GM12874 (cell line): ENCODE measurements around the gene ARHGAP8.

ENCODE experiments used
- TF ChIP-seq, protein P1 (sequence below): IDR thresholded peaks from 2 replicates; pipeline ENCODE4 v1.5.1; 2011; ENCODE audit warnings: low read depth, mild to moderate bottlenecking, control low read depth, low read length, moderate library complexity; ENCODE audit not compliant: insufficient read depth

ARHGAP8 gene

DNA sequence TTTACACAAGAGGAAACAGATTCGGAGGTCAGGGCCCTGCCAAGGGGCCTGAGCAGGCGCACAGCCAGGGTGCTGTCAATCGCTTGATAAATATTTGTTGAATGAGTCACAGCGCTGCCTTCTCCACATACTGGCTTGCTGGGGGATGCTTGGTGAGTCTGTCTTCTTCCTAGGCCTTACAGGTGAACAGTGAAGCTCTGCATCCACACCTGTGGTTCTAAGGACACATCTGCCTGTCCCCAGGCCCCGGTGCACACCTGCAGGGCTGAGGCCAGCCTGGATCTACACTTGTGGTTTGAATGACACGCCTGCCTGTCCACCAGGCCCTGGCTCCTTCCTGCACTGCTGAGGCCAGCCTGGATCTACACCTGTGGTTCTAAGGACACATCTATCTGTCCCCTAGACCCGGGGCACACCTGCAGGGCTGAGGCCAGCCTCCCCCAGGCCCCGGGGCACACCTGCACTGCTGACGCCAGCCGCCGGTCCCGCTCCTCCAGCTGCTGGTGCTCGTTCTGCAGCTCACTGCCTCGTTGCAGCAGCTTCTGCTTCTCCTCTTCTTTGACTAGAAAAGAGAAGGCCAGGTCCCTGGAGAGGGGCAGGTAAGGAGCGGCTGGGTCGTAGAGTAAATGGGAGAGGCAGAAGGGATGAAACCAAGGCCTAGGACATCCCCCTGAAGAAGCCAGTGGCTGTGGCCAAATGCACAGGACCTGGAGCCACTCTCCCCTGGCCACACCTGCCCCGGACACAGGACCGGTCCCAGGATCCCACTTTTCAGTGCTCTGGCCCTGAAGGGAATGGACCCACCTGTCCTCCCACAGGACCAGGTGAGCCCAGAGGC lies 132.8 kb downstream of the ARHGAP8 start:
- TF ChIP-seq, protein P1, sequence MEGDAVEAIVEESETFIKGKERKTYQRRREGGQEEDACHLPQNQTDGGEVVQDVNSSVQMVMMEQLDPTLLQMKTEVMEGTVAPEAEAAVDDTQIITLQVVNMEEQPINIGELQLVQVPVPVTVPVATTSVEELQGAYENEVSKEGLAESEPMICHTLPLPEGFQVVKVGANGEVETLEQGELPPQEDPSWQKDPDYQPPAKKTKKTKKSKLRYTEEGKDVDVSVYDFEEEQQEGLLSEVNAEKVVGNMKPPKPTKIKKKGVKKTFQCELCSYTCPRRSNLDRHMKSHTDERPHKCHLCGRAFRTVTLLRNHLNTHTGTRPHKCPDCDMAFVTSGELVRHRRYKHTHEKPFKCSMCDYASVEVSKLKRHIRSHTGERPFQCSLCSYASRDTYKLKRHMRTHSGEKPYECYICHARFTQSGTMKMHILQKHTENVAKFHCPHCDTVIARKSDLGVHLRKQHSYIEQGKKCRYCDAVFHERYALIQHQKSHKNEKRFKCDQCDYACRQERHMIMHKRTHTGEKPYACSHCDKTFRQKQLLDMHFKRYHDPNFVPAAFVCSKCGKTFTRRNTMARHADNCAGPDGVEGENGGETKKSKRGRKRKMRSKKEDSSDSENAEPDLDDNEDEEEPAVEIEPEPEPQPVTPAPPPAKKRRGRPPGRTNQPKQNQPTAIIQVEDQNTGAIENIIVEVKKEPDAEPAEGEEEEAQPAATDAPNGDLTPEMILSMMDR = no peak

DNA sequence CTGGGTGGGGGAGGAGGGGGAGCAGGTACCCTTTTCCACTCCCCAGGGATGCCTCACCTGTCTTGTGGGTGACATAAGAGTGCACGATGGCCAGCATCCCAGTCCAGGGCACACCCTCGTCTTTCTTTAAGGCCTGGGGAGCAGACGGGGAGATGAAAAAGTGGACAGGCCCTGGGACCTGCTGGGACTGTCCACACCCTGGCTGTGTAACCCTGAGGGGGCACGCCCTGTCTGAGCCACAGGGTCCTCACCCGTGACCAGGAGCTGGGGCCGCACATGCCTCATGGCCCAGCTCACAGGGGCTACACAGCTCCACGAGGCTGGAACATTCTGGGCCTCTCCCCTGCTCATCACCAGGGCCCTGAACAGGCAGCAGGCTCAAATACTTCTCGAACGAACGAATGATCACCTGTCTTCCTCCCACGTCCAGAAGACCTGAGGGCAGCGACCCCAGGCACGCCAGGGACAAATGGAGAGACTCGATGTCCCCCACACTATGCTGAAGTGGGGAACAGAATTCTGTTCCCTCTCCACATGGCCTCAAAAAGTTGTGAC lies 133.5 kb downstream of the ARHGAP8 start:
- TF ChIP-seq, protein P1 = no peak

DNA sequence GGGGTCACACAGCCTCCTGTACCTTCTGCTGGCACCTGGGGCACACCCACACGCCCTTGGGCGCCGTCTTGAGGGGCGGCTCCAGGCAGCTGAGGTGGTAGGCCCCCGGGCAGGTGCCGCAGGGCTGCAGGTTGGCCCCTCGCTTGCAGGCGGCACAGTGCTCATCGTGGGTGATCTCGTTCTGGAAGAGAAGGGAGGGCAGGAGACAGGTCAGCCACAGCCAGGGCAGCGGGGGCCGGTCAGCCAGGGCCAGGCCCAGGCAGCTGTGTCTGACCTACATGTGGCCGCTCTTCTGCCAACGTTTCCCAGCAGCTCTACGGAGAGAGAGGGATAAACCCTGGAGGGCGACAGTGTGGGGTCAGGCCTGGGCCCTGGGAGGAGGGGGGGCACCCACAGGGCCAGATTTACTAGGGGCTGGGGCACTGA lies 135.6 kb downstream of the ARHGAP8 start:
- TF ChIP-seq, protein P1 = no peak

DNA sequence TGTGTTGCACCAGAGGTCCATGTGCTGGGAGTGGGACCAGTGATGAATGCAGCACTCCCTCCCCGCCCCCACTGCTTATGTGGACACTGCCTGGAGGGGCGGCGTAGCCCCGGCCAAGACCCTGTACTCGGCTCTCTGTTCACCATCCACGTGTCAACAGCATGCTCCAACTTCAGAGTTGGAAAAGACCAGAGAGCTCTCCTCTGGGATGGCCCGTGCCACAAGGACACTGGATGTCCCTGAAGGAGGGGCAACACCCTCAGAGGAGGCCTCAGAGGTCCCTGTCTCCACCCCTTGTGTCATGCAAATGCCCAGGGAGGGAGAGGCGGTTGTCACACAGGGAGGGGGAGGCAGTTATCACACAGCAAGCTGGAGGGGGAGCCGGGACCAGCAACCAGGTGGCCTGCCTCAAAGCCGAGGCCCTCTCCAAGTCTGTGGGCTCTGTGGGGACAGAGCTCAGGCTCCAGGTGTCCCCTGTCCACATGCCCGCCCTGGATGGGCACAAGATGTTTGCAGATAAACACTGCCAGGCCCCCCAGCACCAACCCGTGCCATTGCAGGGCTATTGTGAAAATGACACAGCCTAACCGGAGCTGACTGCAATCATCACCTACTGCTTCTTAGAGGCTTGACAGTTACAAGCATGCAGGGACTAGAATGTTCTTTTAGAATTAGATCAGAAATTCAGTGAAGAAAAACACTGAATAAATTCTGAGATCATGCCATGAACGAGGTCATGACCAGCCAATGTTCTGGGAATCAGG lies 136.3 kb downstream of the ARHGAP8 start:
- TF ChIP-seq, protein P1 = no peak

DNA sequence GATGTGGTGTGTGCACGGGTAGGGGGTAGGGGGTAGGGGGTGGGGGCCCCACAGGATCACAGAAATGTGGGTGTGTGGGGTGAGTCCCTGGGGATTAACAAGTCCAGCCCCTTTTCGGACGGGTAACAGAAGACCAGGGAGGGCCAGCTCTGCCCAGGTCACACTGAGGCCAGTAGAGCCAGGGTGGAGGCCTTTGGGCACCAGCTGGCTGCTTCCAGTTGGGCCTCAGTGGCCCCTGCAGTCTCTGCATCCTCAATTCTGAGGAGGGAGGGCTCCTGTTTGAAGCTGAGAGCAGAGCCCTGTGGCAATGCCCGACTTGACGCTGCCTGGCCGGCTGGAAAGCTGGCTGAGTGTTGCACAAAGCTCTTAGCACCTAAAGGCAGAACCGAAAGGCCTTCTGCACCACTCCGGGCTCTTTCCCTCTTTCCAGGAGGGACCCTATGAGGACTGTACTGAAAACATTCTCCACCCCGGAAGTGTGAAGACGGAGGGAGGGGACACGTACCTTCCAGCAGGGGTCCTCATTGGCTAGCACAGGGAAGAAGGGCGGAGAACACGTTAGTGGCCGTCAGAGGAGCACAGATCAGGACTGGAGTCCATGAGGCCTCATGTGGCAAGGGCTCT lies 137.0 kb downstream of the ARHGAP8 start:
- TF ChIP-seq, protein P1 = no peak

DNA sequence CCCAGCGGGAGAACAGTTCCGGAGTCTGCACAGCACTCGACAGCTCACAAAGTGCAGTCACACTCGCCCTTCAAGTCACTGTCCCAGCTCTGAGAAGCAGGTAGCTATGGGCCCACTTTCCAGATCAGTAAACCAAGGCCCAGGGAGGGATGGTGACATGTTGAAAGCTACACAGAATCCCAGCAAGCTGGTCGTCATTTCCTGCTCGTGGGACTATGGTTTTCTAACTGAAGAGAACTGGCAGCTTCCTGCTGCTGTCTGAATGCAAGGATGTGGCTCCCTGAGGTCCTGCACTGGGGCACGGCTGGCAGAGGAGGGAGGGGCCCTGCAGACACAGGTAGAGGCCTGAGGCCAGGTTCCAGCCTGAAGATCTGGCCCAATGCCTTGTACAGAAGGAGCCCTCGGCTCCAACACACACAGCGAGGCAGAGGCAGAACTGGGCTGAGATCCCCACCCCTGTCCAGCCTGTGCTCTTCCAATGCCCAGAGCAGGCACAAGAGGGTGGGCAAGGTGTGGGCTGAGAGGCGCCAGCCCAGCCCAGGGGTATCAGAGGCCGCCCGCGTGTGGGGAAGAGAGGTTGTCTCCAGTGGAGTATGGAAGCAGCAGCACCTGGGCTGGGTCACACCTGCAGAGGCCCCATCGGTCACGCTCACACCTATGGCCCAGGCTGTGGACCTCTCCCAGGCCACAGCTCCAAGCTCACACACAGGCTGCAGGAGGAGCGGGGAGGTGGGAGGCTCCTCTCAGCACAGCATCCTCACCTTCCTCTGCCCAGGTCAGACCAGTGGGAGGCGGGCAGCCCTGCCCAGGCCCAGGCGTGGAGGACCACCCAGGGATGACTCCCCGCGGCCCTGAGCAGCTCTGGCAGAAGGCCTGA lies 138.3 kb downstream of the ARHGAP8 start:
- TF ChIP-seq, protein P1 = no peak
